ENCODE data around the gene EVI5.
"Not testable (repeated sequence)": the region's sequence is repeated elsewhere in the genome, so short reads cannot be mapped to it uniquely, and the experiment has no call there.

The EVI5 gene

GRCh38 chr1:92663775-92664174 lies 121.1 kb downstream of the EVI5 start:
- no peak for DNase-seq

- no peak for DNase-seq
These were observed 122.9 kb downstream of the EVI5 start for GRCh38 chr1:92662048-92662447.

GRCh38 chr1:92657701-92658100 lies 127.2 kb downstream of the EVI5 start:
- no peak for DNase-seq

- DNase-seq = no peak
These were observed 129.6 kb downstream of the EVI5 start for GRCh38 chr1:92655197-92655801.

- no peak for DNase-seq
These were observed 131.1 kb downstream of the EVI5 start for GRCh38 chr1:92653605-92654381.

GRCh38 chr1:92640686-92641085 lies 144.2 kb downstream of the EVI5 start:
- not testable (repeated sequence) for DNase-seq

- DNase-seq = no peak
These were observed 146.4 kb downstream of the EVI5 start for GRCh38 chr1:92638498-92638897.

GRCh38 chr1:92635203-92635602 lies 149.7 kb downstream of the EVI5 start:
- DNase-seq = not testable (repeated sequence)

GRCh38 chr1:92623187-92623778 lies 161.6 kb downstream of the EVI5 start:
- DNase-seq = no peak

GRCh38 chr1:92619466-92620189 lies 165.3 kb downstream of the EVI5 start:
- DNase-seq = peak in 1 of 2 donors; percentile 33

GRCh38 chr1:92601044-92601443 lies 183.9 kb downstream of the EVI5 start:
- no peak for DNase-seq

GRCh38 chr1:92599184-92599583 lies 185.7 kb downstream of the EVI5 start:
- DNase-seq = no peak

- DNase-seq = not testable (repeated sequence)
These were observed 195.5 kb downstream of the EVI5 start for GRCh38 chr1:92589361-92589760.

GRCh38 chr1:92587445-92587844 lies 197.5 kb downstream of the EVI5 start:
- DNase-seq = peak in 1 of 2 donors; percentile 38

- DNase-seq = no peak
These were observed 199.1 kb downstream of the EVI5 start for GRCh38 chr1:92585831-92586230.

GRCh38 chr1:92584810-92585209 lies 200.1 kb downstream of the EVI5 start:
- DNase-seq = not testable (repeated sequence)

- no peak for DNase-seq
These were observed 200.8 kb downstream of the EVI5 start for GRCh38 chr1:92583821-92584760.

GRCh38 chr1:92577261-92577895 lies 207.5 kb downstream of the EVI5 start:
- peak in 1 of 2 donors; percentile 30 for DNase-seq

GRCh38 chr1:92575123-92575522 lies 209.8 kb downstream of the EVI5 start:
- DNase-seq = no peak

- no peak for DNase-seq
These were observed 212.4 kb downstream of the EVI5 start for GRCh38 chr1:92572520-92572919.

- DNase-seq = no peak
These were observed 213.3 kb downstream of the EVI5 start for GRCh38 chr1:92571578-92571977.

Measured in stimulated activated CD4-positive, alpha-beta T cell treated with anti-CD3 and anti-CD28 coated beads, Interleukin-2, amount 100 ng/mL, for 24 hours (primary cell).